ENCODE data around the gene RHBDF1.

Gene RHBDF1

DNA sequence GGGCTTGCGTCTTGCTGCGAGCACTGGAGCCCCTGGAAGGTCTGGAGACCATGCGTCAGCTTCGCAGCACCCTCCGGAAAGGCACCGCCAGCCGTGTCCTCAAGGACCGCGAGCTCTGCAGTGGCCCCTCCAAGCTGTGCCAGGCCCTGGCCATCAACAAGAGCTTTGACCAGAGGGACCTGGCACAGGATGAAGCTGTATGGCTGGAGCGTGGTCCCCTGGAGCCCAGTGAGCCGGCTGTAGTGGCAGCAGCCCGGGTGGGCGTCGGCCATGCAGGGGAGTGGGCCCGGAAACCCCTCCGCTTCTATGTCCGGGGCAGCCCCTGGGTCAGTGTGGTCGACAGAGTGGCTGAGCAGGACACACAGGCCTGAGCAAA is 13.0 kb upstream of the RHBDF1 start:
- DNase-seq (ENCODE audit: low read depth), result no peak
- TF ChIP-seq, protein P1, sequence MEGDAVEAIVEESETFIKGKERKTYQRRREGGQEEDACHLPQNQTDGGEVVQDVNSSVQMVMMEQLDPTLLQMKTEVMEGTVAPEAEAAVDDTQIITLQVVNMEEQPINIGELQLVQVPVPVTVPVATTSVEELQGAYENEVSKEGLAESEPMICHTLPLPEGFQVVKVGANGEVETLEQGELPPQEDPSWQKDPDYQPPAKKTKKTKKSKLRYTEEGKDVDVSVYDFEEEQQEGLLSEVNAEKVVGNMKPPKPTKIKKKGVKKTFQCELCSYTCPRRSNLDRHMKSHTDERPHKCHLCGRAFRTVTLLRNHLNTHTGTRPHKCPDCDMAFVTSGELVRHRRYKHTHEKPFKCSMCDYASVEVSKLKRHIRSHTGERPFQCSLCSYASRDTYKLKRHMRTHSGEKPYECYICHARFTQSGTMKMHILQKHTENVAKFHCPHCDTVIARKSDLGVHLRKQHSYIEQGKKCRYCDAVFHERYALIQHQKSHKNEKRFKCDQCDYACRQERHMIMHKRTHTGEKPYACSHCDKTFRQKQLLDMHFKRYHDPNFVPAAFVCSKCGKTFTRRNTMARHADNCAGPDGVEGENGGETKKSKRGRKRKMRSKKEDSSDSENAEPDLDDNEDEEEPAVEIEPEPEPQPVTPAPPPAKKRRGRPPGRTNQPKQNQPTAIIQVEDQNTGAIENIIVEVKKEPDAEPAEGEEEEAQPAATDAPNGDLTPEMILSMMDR (IDR thresholded peaks at IDR 0.05; ENCODE audit: insufficient read depth, low read depth, low read length, missing control alignments), result no peak
- H3K4me3 ChIP-seq (ENCODE audit: low read length), result no peak overlapping the region

DNA sequence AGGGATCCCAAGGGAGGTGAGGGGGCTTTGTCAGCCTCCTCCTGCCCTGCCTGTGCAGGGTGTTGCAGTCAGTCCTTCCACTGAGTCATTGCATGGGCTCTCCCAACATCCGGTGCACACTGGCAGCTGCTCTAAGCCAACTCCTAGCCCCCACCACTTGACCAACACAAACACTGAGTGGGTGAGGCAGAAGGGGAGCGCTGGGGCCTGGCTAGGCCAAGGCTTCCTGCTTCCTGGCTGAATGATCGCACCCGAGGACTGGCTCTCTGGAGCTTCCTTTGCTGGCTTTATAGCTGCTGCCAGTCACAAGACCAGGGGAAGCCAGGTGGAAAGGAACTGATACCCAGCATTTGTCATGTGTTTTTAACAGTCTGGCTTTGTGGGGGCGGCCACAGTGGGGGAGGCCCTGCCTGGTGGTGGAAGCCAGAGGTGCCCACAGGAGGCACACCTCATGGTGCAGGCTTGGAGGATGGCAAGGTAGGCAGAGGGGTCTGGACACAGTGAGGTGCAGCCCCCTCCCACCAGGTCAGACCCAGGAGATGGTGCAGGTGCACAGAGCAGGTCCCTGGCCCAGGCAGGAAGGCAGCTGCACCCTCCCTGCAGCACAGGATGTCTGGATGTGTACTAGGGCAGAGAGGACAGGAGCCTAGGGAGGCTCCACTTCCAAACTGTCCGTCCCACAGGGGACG is 12.4 kb upstream of the RHBDF1 start:
- TF ChIP-seq, protein P1 (IDR thresholded peaks at IDR 0.05; ENCODE audit: insufficient read depth, low read depth, low read length, missing control alignments), result no peak
- DNase-seq (ENCODE audit: low read depth), result peak; percentile 69

DNA sequence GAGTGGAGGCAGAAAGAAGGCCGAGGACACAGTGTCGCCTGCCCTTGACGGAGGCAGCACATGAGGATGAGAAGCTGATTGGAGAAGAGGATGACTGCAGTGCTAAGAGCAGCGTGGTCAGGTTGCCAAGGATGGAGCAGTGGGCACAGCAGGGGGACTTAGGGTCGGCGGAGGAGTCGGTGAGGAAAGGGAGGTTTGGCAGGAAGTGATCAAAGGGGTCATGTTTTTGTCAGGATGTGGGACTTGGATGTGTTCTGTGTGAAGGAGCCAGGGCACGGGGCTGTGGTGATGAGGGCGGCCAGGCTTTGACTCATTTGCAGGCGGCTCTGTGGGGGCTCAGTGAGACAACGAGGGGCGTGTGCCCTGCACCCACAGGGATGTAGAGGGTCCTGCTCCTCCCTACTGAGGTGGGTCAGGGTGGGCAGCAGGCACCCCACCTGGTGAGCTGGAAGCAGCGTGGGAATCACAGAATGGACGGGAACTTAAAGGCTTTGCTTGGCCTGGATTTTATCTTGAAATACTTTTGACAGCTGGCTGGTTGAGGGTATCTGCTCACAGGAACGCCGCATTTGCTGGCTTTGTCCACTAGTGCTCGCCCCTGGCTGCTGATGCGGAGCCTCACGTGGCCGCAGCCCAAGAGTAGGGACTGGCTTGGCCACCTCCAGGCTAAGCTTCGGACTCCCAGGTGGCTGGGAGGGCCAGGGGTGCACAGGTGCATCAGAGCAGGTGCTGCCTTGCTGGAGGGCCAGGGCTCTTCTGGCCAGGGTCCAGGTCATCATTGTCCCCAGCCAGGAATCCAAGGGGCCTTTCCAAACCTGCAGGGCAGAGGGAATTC is 11.6 kb upstream of the RHBDF1 start:
- DNase-seq (ENCODE audit: low read depth), result no peak
- TF ChIP-seq, protein P1 (IDR thresholded peaks at IDR 0.05; ENCODE audit: insufficient read depth, low read depth, low read length, missing control alignments), result no peak
- H3K4me3 ChIP-seq (ENCODE audit: low read length), result no peak overlapping the region

More for the DNA sequence above, 12.4 kb upstream of the RHBDF1 start:
- no peak overlapping the region for H3K4me3 ChIP-seq (ENCODE audit: low read length)

DNA sequence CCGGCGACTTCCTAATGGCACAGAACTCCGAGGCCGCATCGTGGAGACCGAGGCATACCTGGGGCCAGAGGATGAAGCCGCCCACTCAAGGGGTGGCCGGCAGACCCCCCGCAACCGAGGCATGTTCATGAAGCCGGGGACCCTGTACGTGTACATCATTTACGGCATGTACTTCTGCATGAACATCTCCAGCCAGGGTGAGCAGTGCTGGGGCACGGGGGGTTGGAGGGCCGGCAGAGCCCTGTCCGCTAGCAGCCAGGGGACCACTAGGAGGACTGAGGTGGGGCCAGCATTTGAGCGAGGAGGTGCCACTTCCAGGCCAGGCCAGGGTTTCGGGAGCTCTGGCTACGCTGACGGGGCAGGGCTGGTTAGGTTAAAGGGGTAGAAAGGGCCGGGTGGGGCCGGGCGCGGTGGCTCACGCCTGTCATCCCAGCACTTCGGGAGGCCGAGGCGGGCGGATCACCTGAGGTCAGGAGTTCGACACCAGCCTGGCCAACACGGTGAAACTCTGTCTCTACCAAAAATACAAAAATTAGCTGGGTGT is 10.7 kb upstream of the RHBDF1 start:
- TF ChIP-seq, protein P1 (IDR thresholded peaks at IDR 0.05; ENCODE audit: insufficient read depth, low read depth, low read length, missing control alignments), result no peak

DNA sequence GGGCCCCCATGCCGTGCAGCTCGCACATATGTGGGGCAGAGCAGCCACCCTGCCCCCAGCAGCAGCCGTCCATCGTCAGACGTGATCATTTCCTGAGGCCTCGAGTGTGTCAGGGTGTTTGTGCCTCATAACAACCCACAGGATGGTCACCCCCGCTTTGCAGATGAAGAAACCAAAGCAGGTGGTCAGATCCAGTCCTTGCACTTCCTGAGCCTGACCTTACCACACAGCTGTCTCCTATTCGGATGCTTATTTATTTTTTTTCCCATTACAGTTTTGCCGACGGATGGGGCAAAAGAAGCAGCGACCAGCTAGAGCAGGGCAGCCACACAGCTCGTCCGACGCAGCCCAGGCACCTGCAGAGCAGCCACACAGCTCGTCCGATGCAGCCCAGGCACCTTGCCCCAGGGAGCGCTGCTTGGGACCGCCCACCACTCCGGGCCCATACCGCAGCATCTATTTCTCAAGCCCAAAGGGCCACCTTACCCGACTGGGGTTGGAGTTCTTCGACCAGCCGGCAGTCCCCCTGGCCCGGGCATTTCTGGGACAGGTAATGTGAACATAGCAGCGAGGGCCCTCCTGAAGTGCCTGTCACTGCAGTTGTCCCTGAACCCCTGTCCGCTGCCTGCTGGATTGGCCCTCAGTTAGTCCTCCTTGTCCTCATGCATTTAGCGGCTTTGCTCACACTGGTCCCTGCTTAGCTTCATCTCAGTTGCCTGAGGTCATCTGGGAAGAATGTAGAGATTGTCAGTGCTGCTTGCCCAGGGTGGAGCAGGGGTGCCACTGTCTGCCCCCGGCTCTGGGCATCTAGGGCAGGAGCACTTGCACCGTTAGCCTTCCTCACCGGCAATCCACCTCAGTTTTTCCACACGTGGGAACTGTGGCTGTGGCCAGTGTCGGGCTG is 7.0 kb upstream of the RHBDF1 start:
- TF ChIP-seq, protein P1 (IDR thresholded peaks at IDR 0.05; ENCODE audit: insufficient read depth, low read depth, low read length, missing control alignments), result no peak
- no peak for DNase-seq (ENCODE audit: low read depth)
- H3K4me3 ChIP-seq (ENCODE audit: low read length), result peak overlapping the region; percentile 67

More for the DNA sequence above, 10.7 kb upstream of the RHBDF1 start:
- DNase-seq (ENCODE audit: low read depth), result no peak
- H3K4me3 ChIP-seq (ENCODE audit: low read length), result no peak overlapping the region

DNA sequence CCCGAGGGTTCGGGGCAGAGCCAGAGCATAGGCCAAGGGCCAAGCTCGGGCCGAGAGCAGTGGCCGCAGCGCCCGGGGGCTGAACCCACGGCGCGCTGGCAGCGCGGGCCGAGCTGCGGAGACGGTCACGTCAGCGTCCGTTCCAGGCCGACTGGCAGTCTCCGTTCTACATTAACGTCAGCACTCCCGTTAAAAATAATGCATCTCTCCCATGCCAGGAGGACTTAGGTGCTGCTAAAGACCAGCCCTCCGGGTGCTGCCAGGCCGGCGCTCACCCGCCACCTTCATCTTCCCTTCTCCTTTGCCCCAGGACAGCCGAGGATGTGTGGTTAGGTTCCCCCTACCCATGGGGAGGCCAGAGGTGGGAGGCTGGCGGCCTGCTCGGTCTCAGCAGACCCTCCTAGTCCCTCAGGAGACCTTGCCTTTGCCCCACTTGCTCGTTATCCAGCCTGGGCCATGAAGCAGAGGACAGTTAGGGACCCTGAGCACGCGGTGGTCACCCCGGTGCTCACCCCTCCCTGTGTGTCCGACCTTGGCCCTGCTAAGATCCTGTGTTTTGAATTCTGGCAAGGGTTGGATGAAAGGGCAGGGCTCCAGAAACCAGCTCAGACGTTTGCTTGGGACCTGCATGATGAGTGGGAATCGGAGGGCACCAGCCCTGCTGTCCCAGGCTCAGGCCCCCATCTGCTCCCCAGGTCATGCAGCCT is 6.2 kb upstream of the RHBDF1 start:
- DNase-seq (ENCODE audit: low read depth), result peak; percentile 29
- peak overlapping the region; percentile 67 for H3K4me3 ChIP-seq (ENCODE audit: low read length)
- TF ChIP-seq, protein P1 (IDR thresholded peaks at IDR 0.05; ENCODE audit: insufficient read depth, low read depth, low read length, missing control alignments), result no peak
